Smooth muscle cell (in vitro differentiated cells): ENCODE results near the gene PIP4K2A. TPM values are rescaled to one million over a fixed set of nuclear protein-coding genes. Genes with fewer than 3 reads are reported as not detected.
A peak's percentile ranks its signal among the peaks of the same experiment; 100 is the strongest.

Experiments used
- DNase-seq: peaks from one replicate; lab custom pipeline; 2025; ENCODE audit not compliant: unreplicated experiment; lab: John Stamatoyannopoulos, UW
- H2AFZ ChIP-seq: fragments of 200-600 bp; sonication (generic); 2 replicates; pipeline ENCODE4 v1.6.0; 2016; ENCODE audit warnings: antibody characterized with exemption, low read depth, mild to moderate bottlenecking
- H3F3A ChIP-seq: fragments of 200-600 bp; sonication (generic); 2 replicates; pipeline ENCODE4 v1.6.0; 2017; ENCODE audit warnings: antibody characterized with exemption, low read depth
- H3K27ac ChIP-seq: fragments of 200-600 bp; sonication (generic); 2 replicates; pipeline ENCODE4 v1.5.1; 2016; ENCODE audit warnings: low read depth, mild to moderate bottlenecking
- H3K27me3 ChIP-seq: fragments of 200-600 bp; sonication (generic); 2 replicates; pipeline ENCODE4 v1.6.1; 2016; ENCODE audit warnings: low read depth, mild to moderate bottlenecking
- H3K36me3 ChIP-seq: fragments of 200-600 bp; sonication (generic); 2 replicates; pipeline ENCODE4 v1.5.1; 2016; ENCODE audit warnings: low read depth
- H3K4me1 ChIP-seq: fragments of 200-600 bp; sonication (generic); 2 replicates; pipeline ENCODE4 v1.5.1; 2016; ENCODE audit warnings: low read depth
- H3K4me2 ChIP-seq: fragments of 200-600 bp; sonication (generic); 2 replicates; pipeline ENCODE4 v1.6.0; 2016; ENCODE audit warnings: mild to moderate bottlenecking
- H3K4me3 ChIP-seq: fragments of 200-600 bp; sonication (generic); 2 replicates; pipeline ENCODE4 v1.5.1; 2016; ENCODE audit warnings: mild to moderate bottlenecking
- H3K79me2 ChIP-seq: fragments of 200-600 bp; sonication (generic); 2 replicates; pipeline ENCODE4 v1.6.0; 2016; ENCODE audit warnings: low read depth, mild to moderate bottlenecking
- H3K9ac ChIP-seq: fragments of 200-600 bp; sonication (generic); 2 replicates; pipeline ENCODE4 v1.6.0; 2016; ENCODE audit warnings: low read depth
- H3K9me3 ChIP-seq: fragments of 200-600 bp; sonication (generic); replicated peaks from 2 replicates; pipeline ENCODE4 v1.5.1; 2016; ENCODE audit warnings: low read depth
- H4K20me1 ChIP-seq: fragments of 200-600 bp; sonication (generic); 2 replicates; pipeline ENCODE4 v1.6.0; 2016; ENCODE audit warnings: low read depth
- CTCF ChIP-seq: fragments of 200-600 bp; sonication (generic); IDR thresholded peaks from 2 replicates; pipeline ENCODE4 v1.5.1; 2017; ENCODE audit warnings: borderline replicate concordance, mild to moderate bottlenecking, antibody characterized with exemption; ENCODE audit not compliant: insufficient read depth, poor library complexity, severe bottlenecking
- WGBS: methylation state at CpG from one replicate; pipeline ENCODE4 v1.1.7; 2016; ENCODE audit warnings: low lambda C conversion rate; 5-methylcytosine and 5-hydroxymethylcytosine counted together
- polyA plus RNA-seq: library from polyadenylated mRNA; unstranded; fragments of >200 nt; fragmentation: Nextera tagmentation; extraction: Ambion mirVana; gene quantifications from 2 replicates; pipeline ENCODE4 v1.2.1, GENCODE V29; 2016
- total RNA-seq: library from RNA; depleted of rRNA; stranded (reverse); fragments of >200 nt; gene quantifications from 2 replicates; pipeline ENCODE4 v1.2.3, GENCODE V29; 2014

PIP4K2A gene
- total and polyA plus RNA-seq, 2 experiments from 2014 or later, result 7.5 to 8.9 TPM

- 49% methylated on average over 3 of the region's 3 CpGs for WGBS
- Histone ChIP-seq H3K9ac (no peak overlapping the region), H3K36me3 (no peaks in the 10 kb centered on the region), H3F3A (peaks cover 10% of the 10 kb centered on the region), H3K4me3 (no peak overlapping the region), H3K27me3 (no peaks in the 10 kb centered on the region), H3K27ac (peak overlapping the region; percentile 53), H3K4me2 (peak overlapping the region; percentile 52), H4K20me1 (no peaks in the 10 kb centered on the region), H3K79me2 (peaks cover 32% of the 10 kb centered on the region), H3K4me1 (peaks cover 32% of the 10 kb centered on the region), H3K9me3 (no peaks in the 10 kb centered on the region), H2AFZ (no peak overlapping the region)
- no peak for DNase-seq
- TF ChIP-seq CTCF, result no peak
These were observed 90.1 kb downstream of the PIP4K2A start for GRCh38 chr10:22624287-22624738.

DNA sequence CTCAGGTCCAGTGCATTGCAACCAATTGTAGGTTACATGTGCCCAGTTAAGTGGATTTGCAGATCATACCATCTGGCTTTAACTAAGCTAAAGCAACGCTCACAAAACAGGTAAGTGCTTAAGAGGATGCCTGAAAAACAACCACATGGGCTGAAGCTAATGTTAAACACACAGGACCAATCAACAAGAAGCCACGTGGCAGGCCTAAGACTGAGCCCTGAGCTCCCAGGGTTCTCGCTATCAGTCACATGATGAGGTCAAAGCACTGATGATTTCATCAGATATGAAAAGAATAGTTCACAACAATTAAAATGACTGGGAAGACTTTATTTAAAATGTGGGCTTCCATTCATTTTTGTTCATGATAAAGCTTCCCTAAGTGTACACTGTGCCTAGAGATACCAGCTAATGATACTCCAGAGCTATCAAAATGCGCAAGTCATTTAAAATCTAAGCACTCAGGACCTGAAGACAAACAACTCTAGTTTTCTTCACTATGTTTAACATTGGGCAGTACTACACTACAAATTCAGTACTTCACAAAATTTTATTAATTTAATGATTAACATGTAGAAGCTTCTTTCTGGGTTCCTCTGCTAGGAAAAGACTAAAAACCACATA, 90.6 kb downstream of the PIP4K2A start:
- H3K36me3 ChIP-seq, result no peaks in the 10 kb centered on the region
- H3K4me3 ChIP-seq, result no peak overlapping the region
- no peak for TF ChIP-seq CTCF
- H2AFZ ChIP-seq, result no peak overlapping the region
- H3K27ac ChIP-seq, result peak overlapping the region; percentile 53
- DNase-seq, result no peak
- H3K9ac ChIP-seq, result no peak overlapping the region
- H3K27me3 ChIP-seq, result no peaks in the 10 kb centered on the region
- 82% methylated on average over 4 of the region's 4 CpGs for WGBS
- H3K4me1 ChIP-seq, result peaks cover 35% of the 10 kb centered on the region
- no peaks in the 10 kb centered on the region for H4K20me1 ChIP-seq
- no peaks in the 10 kb centered on the region for H3K9me3 ChIP-seq
- peaks cover 10% of the 10 kb centered on the region for H3F3A ChIP-seq
- H3K4me2 ChIP-seq, result peak overlapping the region; percentile 52
- peaks cover 30% of the 10 kb centered on the region for H3K79me2 ChIP-seq

GRCh38 chr10:22622242-22622806, 92.1 kb downstream of the PIP4K2A start:
- Histone ChIP-seq H3K4me3 (no peak overlapping the region), H3K36me3 (no peaks in the 10 kb centered on the region), H3K9me3 (no peaks in the 10 kb centered on the region), H3K4me1 (peaks cover 50% of the 10 kb centered on the region), H3K9ac (no peak overlapping the region), H3K4me2 (no peak overlapping the region), H2AFZ (no peak overlapping the region), H3K27me3 (no peaks in the 10 kb centered on the region), H4K20me1 (no peaks in the 10 kb centered on the region), H3K27ac (no peak overlapping the region), H3K79me2 (peaks cover 19% of the 10 kb centered on the region), H3F3A (peaks cover 18% of the 10 kb centered on the region)
- no peak for TF ChIP-seq CTCF
- no peak for DNase-seq
- WGBS, result 96% methylated on average over 20 of the region's 20 CpGs

DNA sequence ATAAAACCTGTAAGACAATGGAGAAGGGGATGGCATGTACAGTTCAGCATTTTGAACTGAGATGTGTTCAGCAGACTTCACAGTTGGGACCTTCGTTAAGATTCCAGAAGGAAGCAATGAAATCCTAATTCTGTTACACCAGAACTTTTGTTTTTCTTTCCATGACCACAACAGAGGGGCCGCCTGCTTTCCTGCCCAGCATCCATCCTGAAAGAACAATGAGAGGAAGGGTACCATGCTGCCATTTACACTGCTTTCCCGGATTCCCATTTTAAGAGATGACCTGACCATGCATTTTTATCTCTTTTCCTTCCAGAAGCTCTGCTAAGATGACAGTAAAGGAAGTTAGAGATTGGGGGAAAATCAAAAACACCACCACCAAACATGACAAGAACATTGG, 92.7 kb downstream of the PIP4K2A start:
- no peak overlapping the region for H2AFZ ChIP-seq
- no peak overlapping the region for H3K4me2 ChIP-seq
- H3K27ac ChIP-seq, result no peak overlapping the region
- no peaks in the 10 kb centered on the region for H3K9me3 ChIP-seq
- DNase-seq, result no peak
- H3K4me1 ChIP-seq, result peaks cover 47% of the 10 kb centered on the region
- WGBS, result 87% methylated on average over 3 of the region's 3 CpGs
- no peaks in the 10 kb centered on the region for H3K27me3 ChIP-seq
- no peaks in the 10 kb centered on the region for H3K36me3 ChIP-seq
- no peak overlapping the region for H3K4me3 ChIP-seq
- peaks cover 19% of the 10 kb centered on the region for H3K79me2 ChIP-seq
- H3F3A ChIP-seq, result peaks cover 24% of the 10 kb centered on the region
- no peak for TF ChIP-seq CTCF
- no peaks in the 10 kb centered on the region for H4K20me1 ChIP-seq
- no peak overlapping the region for H3K9ac ChIP-seq
